IMR-90 (cell line): Measurements from ENCODE around the gene BEGAIN. TPM values are rescaled to one million over a fixed set of nuclear protein-coding genes. Genes with fewer than 3 reads are reported as not detected.

Experiments used
- ATAC-seq: fragments of 200-7000 bp; cut with Tn5 transposase; 2 replicates; pipeline ENCODE4 v1.9.1; 2020; ENCODE audit warnings: low read depth, mild to moderate bottlenecking, moderate library complexity
- BruUV-seq: library from RNA; stranded (reverse); fragments of 400-500 nt; replicated peaks from 2 replicates; lab custom pipeline; 2021; lab: Mats Ljungman, UMichigan
- CTCF ChIA-PET: fragments of 300-600 bp; formaldehyde crosslinking; extraction: SDS; loops from one replicate; lab custom pipeline; 2021; ENCODE audit warnings: antibody characterized with exemption; lab: Yijun Ruan, JAX
- POLR2A ChIA-PET: fragments of 300-600 bp; sonication (Branson Sonifier 250); formaldehyde crosslinking; loops from one replicate; lab custom pipeline; 2022; ENCODE audit warnings: antibody characterized with exemption; ENCODE audit not compliant: unreplicated experiment; lab: Charles Lee
- DNase-seq: peaks from one replicate; pipeline ENCODE4 v3.0.0; 2013
- H2AFZ ChIP-seq: replicated peaks from 2 replicates; pipeline ENCODE3; 2013; ENCODE audit warnings: low read length, mild to moderate bottlenecking; ENCODE audit not compliant: poor library complexity
- H2AK5ac ChIP-seq: 2 replicates; pipeline ENCODE4 v1.6.1; 2013; ENCODE audit warnings: low read depth, low read length, inconsistent platforms
- H2AK9ac ChIP-seq: replicated peaks from 2 replicates; pipeline ENCODE3; 2013; ENCODE audit warnings: mild to moderate bottlenecking, low read depth, low read length, moderate library complexity; ENCODE audit not compliant: poor library complexity
- H2BK120ac ChIP-seq: 2 replicates; pipeline ENCODE4 v1.6.1; 2013; ENCODE audit warnings: low read depth, low read length, inconsistent platforms
- H2BK15ac ChIP-seq: 3 replicates; pipeline ENCODE4 v1.6.1; 2013; ENCODE audit warnings: low read depth, low read length, inconsistent platforms
- H2BK20ac ChIP-seq: 2 replicates; pipeline ENCODE4 v1.6.1; 2013; ENCODE audit warnings: low read depth, mild to moderate bottlenecking, inconsistent platforms, low read length, moderate library complexity
- H2BK5ac ChIP-seq: 2 replicates; pipeline ENCODE4 v1.6.1; 2013; ENCODE audit warnings: mild to moderate bottlenecking, low read depth, low read length, inconsistent platforms; ENCODE audit not compliant: poor library complexity, severe bottlenecking
- H3K14ac ChIP-seq: replicated peaks from 2 replicates; pipeline ENCODE4 v1.6.1; 2013; ENCODE audit warnings: low read depth, low read length, inconsistent platforms
- H3K18ac ChIP-seq: 2 replicates; pipeline ENCODE4 v1.6.1; 2013; ENCODE audit warnings: low read depth, low read length, control low read depth
- H3K23ac ChIP-seq: 2 replicates; pipeline ENCODE4 v1.6.1; 2013; ENCODE audit warnings: low read depth, low read length, inconsistent platforms
- H3K27ac ChIP-seq: 2 replicates; pipeline ENCODE4 v1.5.1; 2013; ENCODE audit warnings: mild to moderate bottlenecking, control low read depth, low read length; ENCODE audit not compliant: insufficient read depth
- H3K27me3 ChIP-seq: 2 replicates; pipeline ENCODE4 v1.6.1; 2013; ENCODE audit warnings: low read length; ENCODE audit not compliant: control insufficient read depth, insufficient read depth
- H3K36me3 ChIP-seq: 2 replicates; pipeline ENCODE4 v1.6.1; 2013; ENCODE audit warnings: low read length, mixed read lengths; ENCODE audit not compliant: control insufficient read depth, insufficient read depth
- H3K4ac ChIP-seq: 2 replicates; pipeline ENCODE4 v1.6.1; 2013; ENCODE audit warnings: low read depth, low read length, inconsistent platforms
- H3K4me1 ChIP-seq: 2 replicates; pipeline ENCODE4 v1.6.1; 2013; ENCODE audit warnings: low read length, mixed read lengths; ENCODE audit not compliant: control insufficient read depth, insufficient read depth
- H3K4me2 ChIP-seq: 2 replicates; pipeline ENCODE4 v1.6.1; 2013; ENCODE audit warnings: low read depth, mild to moderate bottlenecking, control low read depth, low read length, moderate library complexity
- H3K4me3 ChIP-seq: 2 replicates; pipeline ENCODE4 v1.5.1; 2013; ENCODE audit warnings: low read depth, mild to moderate bottlenecking, control low read depth, low read length, moderate library complexity; ENCODE audit not compliant: insufficient read depth
- H3K56ac ChIP-seq: 2 replicates; pipeline ENCODE4 v1.6.1; 2013; ENCODE audit warnings: low read length, inconsistent platforms; ENCODE audit not compliant: insufficient read depth; ENCODE audit errors: extremely low read depth
- H3K79me1 ChIP-seq, 2 experiments: 2 replicates each; pipeline ENCODE4 v1.6.1; 2013; ENCODE audit warnings: low read length in 2 of 2, inconsistent platforms in 1 of 2, low read depth in 1 of 2
- H3K9ac ChIP-seq: 2 replicates; pipeline ENCODE4 v1.6.1; 2013; ENCODE audit warnings: low read depth, low read length, control low read depth
- H3K9me1 ChIP-seq: 2 replicates; pipeline ENCODE4 v1.6.1; 2013; ENCODE audit warnings: low read length, inconsistent platforms; ENCODE audit not compliant: insufficient read depth
- H3K9me3 ChIP-seq: 2 replicates; pipeline ENCODE4 v1.6.1; 2013; ENCODE audit warnings: low read length; ENCODE audit not compliant: control insufficient read depth, insufficient read depth
- H4K20me1 ChIP-seq: 2 replicates; pipeline ENCODE4 v1.6.1; 2013; ENCODE audit warnings: low read length, inconsistent platforms; ENCODE audit not compliant: insufficient read depth
- H4K5ac ChIP-seq: 2 replicates; pipeline ENCODE4 v1.6.1; 2013; ENCODE audit warnings: mild to moderate bottlenecking, low read depth, low read length, control low read depth
- H4K8ac ChIP-seq, 2 experiments: 2 replicates each; pipeline ENCODE4 v1.6.1; 2013; ENCODE audit warnings: low read depth in 2 of 2, low read length in 2 of 2, control low read depth in 1 of 2, inconsistent platforms in 1 of 2
- H4K91ac ChIP-seq: 2 replicates; pipeline ENCODE4 v1.6.1; 2013; ENCODE audit warnings: low read depth, low read length, inconsistent platforms; ENCODE audit not compliant: insufficient read depth
- RAD21 ChIP-seq: IDR thresholded peaks from 2 replicates; pipeline ENCODE4 v1.6.1; 2012; ENCODE audit warnings: low read length, improper control_type of control experiment
- USF2 ChIP-seq: fragments of 150-350 bp; IDR thresholded peaks from 2 replicates; pipeline ENCODE4 v1.6.1; 2017; ENCODE audit warnings: mild to moderate bottlenecking, antibody characterized with exemption, low read length, low read depth
- WGBS, 2 experiments: methylation state at CpG; one replicate each; pipeline versions ENCODE4 v1.1.5 to v1.1.7; 2013; ENCODE audit warnings: missing lambda C conversion rate in 2 of 2; ENCODE audit not compliant: insufficient read length in 1 of 2; ENCODE audit errors: extremely low coverage in 2 of 2; 5-methylcytosine and 5-hydroxymethylcytosine counted together
- dilution Hi-C: fragments of 300-500 bp; cut with HindIII; formaldehyde crosslinking; loops from one replicate; pipeline ENCODE4 v1.14.3; 2018; ENCODE audit warnings: low sequenced_read_pairs; ENCODE audit not compliant: unreplicated experiment
- in situ Hi-C: fragments of 300-500 bp; cut with MboI; formaldehyde crosslinking; loops from 3 replicates; pipeline ENCODE4 v1.14.3; 2019; ENCODE audit warnings: low sequenced_read_pairs, inconsistent platforms, mixed read lengths
- intact Hi-C: fragments of 100-400 bp; cut with micrococcal nuclease; formaldehyde crosslinking; loops from 2 replicates; pipeline ENCODE4 v1.10.0; 2022
- polyA plus RNA-seq, 3 experiments: library from polyadenylated mRNA; depleted of rRNA; stranded (reverse); fragments of >200 nt; gene quantifications; 2 replicates each; pipeline ENCODE4 v1.2.3, GENCODE V29; 2012; ENCODE audit warnings: low replicate concordance in 1 of 3
- total RNA-seq: library from RNA; depleted of rRNA; stranded (reverse); fragments of >200 nt; gene quantifications from 2 replicates; pipeline ENCODE4 v1.2.3, GENCODE V29; 2012

The BEGAIN gene
- total and polyA plus RNA-seq, 2 of the 4 experiments (the other 2 are of a cell fraction), result 0.18 to 0.99 TPM

DNA sequence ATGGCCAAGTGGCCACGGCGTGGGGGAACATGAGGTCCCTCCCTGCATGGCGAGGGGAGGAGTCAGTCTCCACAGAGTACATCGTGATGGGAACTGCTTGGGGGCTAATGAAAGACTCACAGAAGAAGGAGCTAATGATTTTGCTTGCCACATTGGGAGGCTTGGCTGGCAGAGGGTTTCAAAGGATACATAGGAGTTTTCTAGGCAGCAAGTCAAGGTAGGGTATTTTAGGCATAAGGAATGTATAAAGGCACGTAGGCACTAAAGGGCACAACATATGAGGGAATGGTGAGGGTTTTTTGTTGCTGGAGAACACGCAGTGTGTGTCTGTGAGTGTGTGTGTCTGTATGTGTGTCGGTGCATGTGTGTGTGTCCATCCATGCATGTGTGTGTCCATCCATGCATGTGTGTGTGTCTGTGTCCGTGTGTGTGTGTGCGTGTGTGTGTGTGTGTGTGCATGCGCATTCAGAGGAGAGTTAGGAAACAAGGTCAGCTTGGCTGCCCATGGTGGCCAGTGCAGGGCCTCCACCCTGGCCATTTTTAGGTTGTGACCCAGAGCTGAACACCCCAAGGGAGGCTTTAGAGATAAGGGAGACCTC lies 84.5 kb downstream of the BEGAIN start:
- TF ChIP-seq RAD21 (no peak), USF2 (no peak)
- H3K56ac ChIP-seq, result no peak overlapping the region

More for the DNA sequence above, 84.5 kb downstream of the BEGAIN start:
- CTCF ChIA-PET, result no interaction called here
- H2BK15ac ChIP-seq, result no peak overlapping the region
- POLR2A ChIA-PET, result no interaction called here
- no peak overlapping the region for H3K9ac ChIP-seq
- no peaks in the 10 kb centered on the region for H3K36me3 ChIP-seq
- no peak overlapping the region for H4K5ac ChIP-seq
- no peak overlapping the region for H2AK5ac ChIP-seq
- no peak overlapping the region for H3K18ac ChIP-seq
- H2AFZ ChIP-seq, result no peak overlapping the region
- peaks cover 4% of the 10 kb centered on the region for H3K9me3 ChIP-seq
- ATAC-seq (no peak), DNase-seq (no peak)
- no TSS peak for BruUV-seq
- no peak overlapping the region for H4K8ac ChIP-seq
- no peak overlapping the region for H2BK120ac ChIP-seq
- 83% methylated on average over 7 of the region's 10 CpGs; no CpG with 5 or more reads in 1 of the 2 experiments for WGBS, 2 experiments
- H2AK9ac ChIP-seq, result no peak overlapping the region
- H2BK5ac ChIP-seq, result peak overlapping the region; percentile 50
- H3K4ac ChIP-seq, result no peak overlapping the region
- in situ Hi-C loops (no loop called here), intact Hi-C loops (loop anchor here (10.0 kb wide), 1 partner anchor 568 kb away; no protein-coding TSS in a partner anchor), dilution Hi-C loops (no loop called here)
- no peaks in the 10 kb centered on the region for H3K4me1 ChIP-seq
- H3K9me1 ChIP-seq, result no peaks in the 10 kb centered on the region
- H3K4me3 ChIP-seq, result no peak overlapping the region
- H4K20me1 ChIP-seq, result peaks cover 28% of the 10 kb centered on the region
- H3K79me1 ChIP-seq, result peaks cover 3 to 8% of the 10 kb centered on the region in 2 experiments; a peak in 2 of 4 replicates
- H3K23ac ChIP-seq, result no peak overlapping the region
- no peak overlapping the region for H3K27ac ChIP-seq
- H4K91ac ChIP-seq, result no peak overlapping the region
- H2BK20ac ChIP-seq, result no peak overlapping the region
- no peak overlapping the region for H3K14ac ChIP-seq
- no peaks in the 10 kb centered on the region for H3K27me3 ChIP-seq
- no peak overlapping the region for H3K4me2 ChIP-seq
